HepG2 (cell line): ENCODE results near the gene FOCAD. TPM values are rescaled to one million over a fixed set of nuclear protein-coding genes. Genes with fewer than 3 reads are reported as not detected.

Source experiments
- ATAC-seq: fragments of 200-7000 bp; cut with Tn5 transposase; 3 replicates; pipeline ENCODE4 v1.9.1; 2020; ENCODE audit warnings: mild to moderate bottlenecking, moderate library complexity
- BruUV-seq: library from RNA; stranded (reverse); fragments of 400-500 nt; replicated peaks from 2 replicates; lab custom pipeline; 2021; lab: Mats Ljungman, UMichigan
- CTCF ChIA-PET: fragments of 300-600 bp; formaldehyde crosslinking; extraction: SDS; loops from one replicate; lab custom pipeline; 2021; ENCODE audit warnings: low total read pairs, inconsistent platforms, low intra/inter-chr PET ratio; lab: Yijun Ruan, JAX
- POLR2A ChIA-PET: fragments of 350-600 bp; sonication (Branson Sonifier 250); formaldehyde crosslinking; loops from one replicate; lab custom pipeline; 2020; ENCODE audit warnings: antibody characterized with exemption, inconsistent platforms; lab: Yijun Ruan, JAX
- DNase-seq: peaks from one replicate; pipeline ENCODE4 v3.0.0-alpha.2; 2015; ENCODE audit warnings: low spot score
- FAIRE-seq: peaks from 3 replicates; lab custom pipeline; 2011; peaks lifted over from hg19 to GRCh38; lab: Jason Lieb, UNC
- H2AFZ ChIP-seq: one replicate; pipeline ENCODE4 v1.6.1; 2011; ENCODE audit warnings: low read length, inconsistent platforms
- H3K27ac ChIP-seq: fragments of 300-600 bp; 3 replicates; pipeline ENCODE4 v1.8.0; 2011; ENCODE audit warnings: mixed run types, mild to moderate bottlenecking, mixed read lengths, low read length, inconsistent platforms; ENCODE audit not compliant: insufficient read depth; ENCODE audit errors: extremely low read length
- H3K27me3 ChIP-seq, 2 experiments: fragments of 200-600 bp in 1 of 2; 2 replicates in 1 of 2; 3 replicates in 1 of 2; pipeline versions ENCODE4 v1.6.0 to v1.8.0; 2011; ENCODE audit warnings: low read length in 2 of 2, mild to moderate bottlenecking in 2 of 2, moderate library complexity in 2 of 2, inconsistent platforms in 1 of 2; ENCODE audit not compliant: insufficient read depth in 2 of 2, control insufficient read depth in 1 of 2
- H3K36me3 ChIP-seq, 2 experiments: fragments of 200-600 bp in 1 of 2; replicated peaks in 1 of 2; 2 replicates in 1 of 2; 3 replicates in 1 of 2; pipeline versions ENCODE4 v1.5.1 to v1.8.0; 2011; ENCODE audit warnings: low read length in 2 of 2, inconsistent platforms in 1 of 2; ENCODE audit not compliant: insufficient read depth in 2 of 2, control insufficient read depth in 1 of 2
- H3K4me1 ChIP-seq: 2 replicates; pipeline ENCODE4 v1.5.1; 2012; ENCODE audit warnings: low read length, inconsistent platforms; ENCODE audit not compliant: insufficient read depth
- H3K4me2 ChIP-seq: 2 replicates; pipeline ENCODE4 v1.6.0; 2011; ENCODE audit warnings: low read depth, low read length, inconsistent platforms
- H3K4me3 ChIP-seq, 3 experiments: fragments of 200-600 bp in 1 of 3; sonication (generic), shearing (Covaris generic) in 1 of 3; replicated peaks in 1 of 3; 2 replicates each; pipeline ENCODE4 v1.5.1; 2011 to 2016; ENCODE audit warnings: low read length in 3 of 3, inconsistent platforms in 2 of 3, low read depth in 2 of 3, mild to moderate bottlenecking in 2 of 3, control low read depth in 1 of 3, mixed read lengths in 1 of 3; ENCODE audit not compliant: insufficient read depth in 1 of 3
- H3K79me2 ChIP-seq: one replicate; pipeline ENCODE4 v1.6.1; 2011; ENCODE audit warnings: low read length, inconsistent platforms; ENCODE audit not compliant: insufficient read depth
- H3K9ac ChIP-seq: 2 replicates; pipeline ENCODE4 v1.6.0; 2011; ENCODE audit warnings: mild to moderate bottlenecking, low read depth, low read length, inconsistent platforms; ENCODE audit not compliant: insufficient read depth
- H3K9me3 ChIP-seq: 2 replicates; pipeline ENCODE4 v1.5.1; 2012; ENCODE audit warnings: mild to moderate bottlenecking, low read length
- H4K20me1 ChIP-seq: 2 replicates; pipeline ENCODE4 v1.6.0; 2011; ENCODE audit warnings: inconsistent platforms, mild to moderate bottlenecking, low read length, moderate library complexity; ENCODE audit not compliant: insufficient read depth
- ADNP ChIP-seq: sonication (generic); formaldehyde crosslinking; IDR thresholded peaks from 2 replicates; pipeline ENCODE4 v1.4.0; 2020; ENCODE audit warnings: missing genetic modification reagents
- AHDC1 ChIP-seq: sonication (generic); formaldehyde crosslinking; IDR thresholded peaks from 2 replicates; pipeline ENCODE4 v1.5.1; 2020; ENCODE audit warnings: mild to moderate bottlenecking, missing genetic modification reagents, borderline replicate concordance
- CERS6 ChIP-seq: sonication (generic); formaldehyde crosslinking; IDR thresholded peaks from 2 replicates; pipeline ENCODE4 v1.5.0; 2020; ENCODE audit warnings: missing genetic modification reagents
- E2F2 ChIP-seq: sonication (generic); formaldehyde crosslinking; IDR thresholded peaks from 2 replicates; pipeline ENCODE4 v1.4.0; 2020; ENCODE audit warnings: missing genetic modification reagents, borderline replicate concordance
- ELF3 ChIP-seq: IDR thresholded peaks from 2 replicates; pipeline ENCODE4 v1.6.1; 2016; ENCODE audit warnings: missing genetic modification reagents, missing compliant biosample characterization
- EP300 ChIP-seq, 3 experiments: sonication (generic) in 1 of 3; formaldehyde crosslinking in 1 of 3; IDR thresholded peaks; 2 replicates each; pipeline versions ENCODE4 v1.5.1 to v1.6.1; 2011 to 2020; ENCODE audit warnings: low read depth in 2 of 3, low read length in 2 of 3, borderline replicate concordance in 1 of 3, improper control_type of control experiment in 1 of 3, mild to moderate bottlenecking in 1 of 3, missing genetic modification reagents in 1 of 3, moderate library complexity in 1 of 3
- GRHL1 ChIP-seq: sonication (generic); formaldehyde crosslinking; conservative IDR thresholded peaks from 2 replicates; pipeline ENCODE4 v1.8.0; 2022; ENCODE audit warnings: missing genetic modification reagents
- KDM1A ChIP-seq: IDR thresholded peaks from 2 replicates; pipeline ENCODE4 v1.6.1; 2016; ENCODE audit warnings: missing compliant biosample characterization
- LBX2 ChIP-seq: sonication (generic); formaldehyde crosslinking; IDR thresholded peaks from 2 replicates; pipeline ENCODE4 v1.5.0; 2020; ENCODE audit warnings: missing genetic modification reagents, mild to moderate bottlenecking, borderline replicate concordance
- MXD4 ChIP-seq: IDR thresholded peaks from 2 replicates; pipeline ENCODE4 v1.6.1; 2016; ENCODE audit warnings: mild to moderate bottlenecking, missing biosample characterization, missing genetic modification reagents
- SP4 ChIP-seq: sonication (generic); formaldehyde crosslinking; IDR thresholded peaks from 2 replicates; pipeline ENCODE4 v1.8.1; 2023; ENCODE audit warnings: mild to moderate bottlenecking, missing genetic modification reagents
- ZKSCAN8 ChIP-seq: IDR thresholded peaks from 2 replicates; pipeline ENCODE4 v1.6.1; 2016; ENCODE audit warnings: borderline replicate concordance, missing genetic modification reagents, missing compliant biosample characterization
- ZNF326 ChIP-seq: sonication (generic); formaldehyde crosslinking; IDR thresholded peaks from 2 replicates; pipeline ENCODE4 v1.4.0; 2020; ENCODE audit warnings: missing genetic modification reagents, borderline replicate concordance
- ZNF460 ChIP-seq: sonication (generic); formaldehyde crosslinking; IDR thresholded peaks from 2 replicates; pipeline ENCODE4 v1.5.1; 2020; ENCODE audit warnings: missing genetic modification reagents, mild to moderate bottlenecking, borderline replicate concordance
- in situ Hi-C: cut with HindIII; loops from 2 replicates; pipeline ENCODE4 v1.10.0; 2017; ENCODE audit warnings: low pct_unique_long_range_greater_than_20kb; ENCODE audit not compliant: extremely low pct_ligation_motif_present
- intact Hi-C: fragments of 100-400 bp; cut with micrococcal nuclease; formaldehyde crosslinking; loops from one replicate; pipeline ENCODE4 v1.10.0; 2022; ENCODE audit not compliant: unreplicated experiment
- polyA plus RNA-seq, 8 experiments: library from polyadenylated mRNA; depleted of rRNA in 3 of 8; stranded (reverse) in 7 of 8; unstranded in 1 of 8; fragments of >200 nt; fragmentation: Illumina TruSeq in 4 of 8; extraction: Trizol in 4 of 8; gene quantifications; 2 replicates each; pipeline versions ENCODE4 v1.2.1 to v1.2.3, GENCODE V29; 2011 to 2016; ENCODE audit warnings: low read depth in 4 of 8, missing spikeins in 1 of 8, mixed read lengths in 1 of 8; ENCODE audit not compliant: insufficient read depth in 1 of 8
- total RNA-seq, 5 experiments: library from RNA; depleted of rRNA; stranded (reverse); fragments of >200 nt; fragmentation: Illumina TruSeq; extraction: Trizol; gene quantifications; 2 replicates each; pipeline ENCODE4 v1.2.3, GENCODE V29; 2016; ENCODE audit warnings: low read depth in 1 of 5

The FOCAD gene
- total and polyA plus RNA-seq, 2 of the 13 experiments (the other 11 are each of a cell fraction or from before 2014, with no cell fraction given): 18.0 to 31.1 TPM

- in situ Hi-C loops: no loop called here
- ATAC-seq: peak; percentile 93
- Histone ChIP-seq H3K9ac (no peak overlapping the region), H3K27me3 (no peaks in the 10 kb centered on the region), H3K4me2 (no peak overlapping the region), H3K79me2 (no peaks in the 10 kb centered on the region), H4K20me1 (no peaks in the 10 kb centered on the region), H3K36me3 (peaks cover 0 to 7% of the 10 kb centered on the region in 2 experiments; a peak in 1 of 5 replicates), H3K27ac (no peak overlapping the region), H3K4me1 (peaks cover 7% of the 10 kb centered on the region), H2AFZ (no peak overlapping the region), H3K4me3 (no peak overlapping the region), H3K9me3 (no peaks in the 10 kb centered on the region)
- ChIA-PET CTCF (no interaction called here), POLR2A (no interaction called here)
- intact Hi-C loops: loop anchor here (10.0 kb wide), 1 partner anchor 96 kb away; the partner anchor contains the start of gene FOCAD
- BruUV-seq: no TSS peak
- FAIRE-seq: peak; percentile 83
- DNase-seq: peak; percentile 72
- TF ChIP-seq EP300 (IDR thresholded peaks at IDR 0.05; ENCODE audit: low read depth in 2 of 2, low read length in 2 of 2) (peak in 1 of 2 experiments; percentile 64; a peak in 1 of 4 replicates), EP300 (CRISPR knock-in tag; IDR thresholded peaks at IDR 0.05; ENCODE audit: borderline replicate concordance) (no peak), LBX2 (CRISPR knock-in tag) (no peak), ADNP (CRISPR knock-in tag) (no peak), ZNF326 (CRISPR knock-in tag) (no peak), GRHL1 (CRISPR knock-in tag) (no peak), AHDC1 (CRISPR knock-in tag) (no peak; the same call in 1 of the 2 replicates), CERS6 (CRISPR knock-in tag) (no peak), ELF3 (CRISPR knock-in tag) (peak; percentile 39; the same call in 1 of the 2 replicates), MXD4 (CRISPR knock-in tag) (no peak), E2F2 (CRISPR knock-in tag) (no peak), KDM1A (CRISPR knock-in tag) (0 out of 2 replicates have a peak, but pooled peaks have one; percentile 22), SP4 (CRISPR knock-in tag) (no peak), ZNF460 (CRISPR knock-in tag) (no peak), ZKSCAN8 (CRISPR knock-in tag) (no peak)
These were observed 97.0 kb downstream of the FOCAD start for GRCh38 chr9:20781092-20781491.
